ENCODE measurements around the gene NBPF12. TPM values are rescaled to one million over a fixed set of nuclear protein-coding genes. Genes with fewer than 3 reads are reported as not detected.
"Not testable (repeated sequence)": the region's sequence is repeated elsewhere in the genome, so short reads cannot be mapped to it uniquely, and the experiment has no call there.

Gene NBPF12, protein sequence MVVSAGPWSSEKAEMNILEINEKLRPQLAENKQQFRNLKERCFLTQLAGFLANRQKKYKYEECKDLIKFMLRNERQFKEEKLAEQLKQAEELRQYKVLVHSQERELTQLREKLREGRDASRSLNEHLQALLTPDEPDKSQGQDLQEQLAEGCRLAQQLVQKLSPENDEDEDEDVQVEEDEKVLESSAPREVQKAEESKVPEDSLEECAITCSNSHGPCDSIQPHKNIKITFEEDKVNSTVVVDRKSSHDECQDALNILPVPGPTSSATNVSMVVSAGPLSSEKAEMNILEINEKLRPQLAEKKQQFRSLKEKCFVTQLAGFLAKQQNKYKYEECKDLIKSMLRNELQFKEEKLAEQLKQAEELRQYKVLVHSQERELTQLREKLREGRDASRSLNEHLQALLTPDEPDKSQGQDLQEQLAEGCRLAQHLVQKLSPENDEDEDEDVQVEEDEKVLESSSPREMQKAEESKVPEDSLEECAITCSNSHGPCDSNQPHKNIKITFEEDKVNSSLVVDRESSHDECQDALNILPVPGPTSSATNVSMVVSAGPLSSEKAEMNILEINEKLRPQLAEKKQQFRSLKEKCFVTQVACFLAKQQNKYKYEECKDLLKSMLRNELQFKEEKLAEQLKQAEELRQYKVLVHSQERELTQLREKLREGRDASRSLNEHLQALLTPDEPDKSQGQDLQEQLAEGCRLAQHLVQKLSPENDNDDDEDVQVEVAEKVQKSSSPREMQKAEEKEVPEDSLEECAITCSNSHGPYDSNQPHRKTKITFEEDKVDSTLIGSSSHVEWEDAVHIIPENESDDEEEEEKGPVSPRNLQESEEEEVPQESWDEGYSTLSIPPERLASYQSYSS (N-terminal part only)
- 15.0 and 16.0 TPM in 2 replicates for total RNA-seq (2014; rRNA removed; shearing (Covaris generic); ENCODE audit: low replicate concordance)

DNA sequence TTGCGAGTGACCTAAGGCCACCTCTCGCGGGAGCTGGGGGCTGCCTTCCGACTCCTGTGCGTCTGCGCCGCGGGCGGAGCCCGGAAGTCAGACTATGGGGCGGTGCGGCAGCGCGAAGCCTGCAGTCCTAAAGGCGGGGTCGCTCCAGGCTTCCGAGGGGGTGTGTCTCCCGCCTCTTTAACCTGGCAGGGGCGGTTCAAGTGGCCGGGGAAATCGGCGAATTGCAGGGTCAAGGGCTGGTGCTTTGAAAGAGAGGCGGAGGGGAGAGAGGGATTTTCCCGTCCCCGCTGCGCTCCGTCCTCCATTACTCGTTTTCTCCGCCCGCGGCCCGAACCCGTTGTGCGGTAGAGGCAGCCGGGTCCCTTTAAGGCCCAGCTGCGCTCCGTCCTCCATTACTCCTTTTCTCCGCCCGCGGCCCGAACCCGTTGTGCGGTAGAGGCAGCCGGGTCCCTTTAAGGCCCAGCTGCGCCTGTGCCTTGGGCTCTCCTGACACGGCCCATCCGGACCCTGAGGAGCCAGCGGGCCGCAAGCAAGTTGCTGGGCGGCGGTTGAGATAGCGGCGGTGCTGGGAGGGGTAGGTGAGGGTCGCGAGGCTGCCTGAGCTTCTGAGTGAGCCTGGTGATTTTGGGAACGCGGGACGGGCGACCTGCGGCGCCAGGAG is at the start of gene NBPF12:
Gene NBPF12, plus strand, starts transcription at position 83 of the 661 bp plus-strand sequence. CDS start 21,820 bp downstream, outside the sequence.
- not testable (repeated sequence) for H3K27me3 ChIP-seq (ENCODE audit: low read length); H2AFZ ChIP-seq (ENCODE audit: low read length); H3K36me3 ChIP-seq (ENCODE audit: insufficient read depth, low read length); H4K20me1 ChIP-seq (ENCODE audit: insufficient read depth, low read depth, low read length); H3K9me3 ChIP-seq (ENCODE audit: low read length); H3K4me1 ChIP-seq (ENCODE audit: low read length); H3K9me2 ChIP-seq (replicated peaks; ENCODE audit: insufficient read depth, low read length)
- Histone ChIP-seq H3K4me3 (ENCODE audit: low read length) (peak within 1 kb of the TSS; percentile 85), H3K27ac (ENCODE audit: low read length) (peak within 1 kb of the TSS; percentile 69), H3K4me2 (ENCODE audit: low read depth, low read length, poor library complexity, severe bottlenecking) (peak within 1 kb of the TSS; percentile 73), H3K79me2 (ENCODE audit: low read length) (peaks cover 14% of the 10 kb centered on the region), H3K9ac (ENCODE audit: low read length) (peak within 1 kb of the TSS; percentile 84)
- DNase-seq: peak; percentile 95

- not testable (repeated sequence) for H3K9ac ChIP-seq (ENCODE audit: low read length); H3K4me1 ChIP-seq (ENCODE audit: low read length); H3K27ac ChIP-seq (ENCODE audit: low read length); H3K9me3 ChIP-seq (ENCODE audit: low read length); H3K9me2 ChIP-seq (replicated peaks; ENCODE audit: insufficient read depth, low read length); H4K20me1 ChIP-seq (ENCODE audit: insufficient read depth, low read depth, low read length); H3K4me3 ChIP-seq (ENCODE audit: low read length); H2AFZ ChIP-seq (ENCODE audit: low read length); DNase-seq; H3K4me2 ChIP-seq (ENCODE audit: low read depth, low read length, poor library complexity, severe bottlenecking); H3K27me3 ChIP-seq (ENCODE audit: low read length); H3K36me3 ChIP-seq (ENCODE audit: insufficient read depth, low read length); H3K79me2 ChIP-seq (ENCODE audit: low read length)
Observed at GRCh38 chr1:146891355-146891754, 46.8 kb upstream of the NBPF12 start.

- H3K9me3 ChIP-seq (ENCODE audit: low read length); H3K79me2 ChIP-seq (ENCODE audit: low read length); H3K4me3 ChIP-seq (ENCODE audit: low read length); H3K4me2 ChIP-seq (ENCODE audit: low read depth, low read length, poor library complexity, severe bottlenecking); H3K4me1 ChIP-seq (ENCODE audit: low read length); H3K36me3 ChIP-seq (ENCODE audit: insufficient read depth, low read length); DNase-seq; H3K27me3 ChIP-seq (ENCODE audit: low read length); H2AFZ ChIP-seq (ENCODE audit: low read length); H3K27ac ChIP-seq (ENCODE audit: low read length); H4K20me1 ChIP-seq (ENCODE audit: insufficient read depth, low read depth, low read length); H3K9me2 ChIP-seq (replicated peaks; ENCODE audit: insufficient read depth, low read length); H3K9ac ChIP-seq (ENCODE audit: low read length): not testable (repeated sequence)
Observed at GRCh38 chr1:146892331-146892730, 45.8 kb upstream of the NBPF12 start.

GRCh38 chr1:146907565-146908261 is 30.4 kb upstream of the NBPF12 start:
- H3K79me2 ChIP-seq (ENCODE audit: low read length); H3K9me3 ChIP-seq (ENCODE audit: low read length); H4K20me1 ChIP-seq (ENCODE audit: insufficient read depth, low read depth, low read length); H3K9ac ChIP-seq (ENCODE audit: low read length); H3K27ac ChIP-seq (ENCODE audit: low read length); H2AFZ ChIP-seq (ENCODE audit: low read length); H3K4me1 ChIP-seq (ENCODE audit: low read length); H3K4me2 ChIP-seq (ENCODE audit: low read depth, low read length, poor library complexity, severe bottlenecking); H3K36me3 ChIP-seq (ENCODE audit: insufficient read depth, low read length); DNase-seq; H3K4me3 ChIP-seq (ENCODE audit: low read length); H3K9me2 ChIP-seq (replicated peaks; ENCODE audit: insufficient read depth, low read length); H3K27me3 ChIP-seq (ENCODE audit: low read length): not testable (repeated sequence)

GRCh38 chr1:146912975-146913374 is 25.1 kb upstream of the NBPF12 start:
- not testable (repeated sequence) for H4K20me1 ChIP-seq (ENCODE audit: insufficient read depth, low read depth, low read length); H3K4me3 ChIP-seq (ENCODE audit: low read length); H3K4me2 ChIP-seq (ENCODE audit: low read depth, low read length, poor library complexity, severe bottlenecking); H3K9ac ChIP-seq (ENCODE audit: low read length); H3K9me2 ChIP-seq (replicated peaks; ENCODE audit: insufficient read depth, low read length); H3K36me3 ChIP-seq (ENCODE audit: insufficient read depth, low read length); H3K27ac ChIP-seq (ENCODE audit: low read length); H3K4me1 ChIP-seq (ENCODE audit: low read length); DNase-seq; H3K27me3 ChIP-seq (ENCODE audit: low read length); H2AFZ ChIP-seq (ENCODE audit: low read length); H3K9me3 ChIP-seq (ENCODE audit: low read length); H3K79me2 ChIP-seq (ENCODE audit: low read length)

DNA sequence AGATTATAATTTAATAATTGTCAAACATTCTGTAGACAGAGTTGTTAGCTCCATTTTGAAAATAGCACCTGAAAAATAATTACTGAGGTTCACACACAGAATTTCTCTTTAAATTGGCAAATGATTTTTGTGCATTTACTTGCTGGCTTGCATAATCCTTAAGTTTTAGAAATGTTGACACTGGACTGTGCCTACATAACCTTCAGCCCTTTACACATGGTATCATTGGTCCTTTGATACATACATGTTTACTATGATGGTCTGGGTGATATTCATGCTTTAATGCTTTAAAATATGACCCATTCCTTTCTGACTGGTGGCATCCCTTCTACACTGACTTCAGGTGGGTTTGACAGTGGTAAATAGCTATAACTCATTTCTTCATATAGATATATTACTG is 17.3 kb upstream of the NBPF12 start:
- H3K9ac ChIP-seq (ENCODE audit: low read length); H3K9me2 ChIP-seq (replicated peaks; ENCODE audit: insufficient read depth, low read length); H3K79me2 ChIP-seq (ENCODE audit: low read length); H3K4me3 ChIP-seq (ENCODE audit: low read length); H3K9me3 ChIP-seq (ENCODE audit: low read length); H3K4me1 ChIP-seq (ENCODE audit: low read length); DNase-seq; H3K36me3 ChIP-seq (ENCODE audit: insufficient read depth, low read length); H3K27ac ChIP-seq (ENCODE audit: low read length); H2AFZ ChIP-seq (ENCODE audit: low read length); H4K20me1 ChIP-seq (ENCODE audit: insufficient read depth, low read depth, low read length); H3K4me2 ChIP-seq (ENCODE audit: low read depth, low read length, poor library complexity, severe bottlenecking); H3K27me3 ChIP-seq (ENCODE audit: low read length): not testable (repeated sequence)

GRCh38 chr1:146922614-146923013 is 15.5 kb upstream of the NBPF12 start:
- not testable (repeated sequence) for H3K27ac ChIP-seq (ENCODE audit: low read length); DNase-seq; H3K9me2 ChIP-seq (replicated peaks; ENCODE audit: insufficient read depth, low read length)

GRCh38 chr1:146924106-146924505 is 14.0 kb upstream of the NBPF12 start:
- not testable (repeated sequence) for H3K9me2 ChIP-seq (replicated peaks; ENCODE audit: insufficient read depth, low read length); H3K27me3 ChIP-seq (ENCODE audit: low read length); H3K27ac ChIP-seq (ENCODE audit: low read length); H3K9ac ChIP-seq (ENCODE audit: low read length); H3K4me3 ChIP-seq (ENCODE audit: low read length); H3K4me1 ChIP-seq (ENCODE audit: low read length); H3K9me3 ChIP-seq (ENCODE audit: low read length); H3K36me3 ChIP-seq (ENCODE audit: insufficient read depth, low read length); H3K79me2 ChIP-seq (ENCODE audit: low read length); H3K4me2 ChIP-seq (ENCODE audit: low read depth, low read length, poor library complexity, severe bottlenecking); H4K20me1 ChIP-seq (ENCODE audit: insufficient read depth, low read depth, low read length); DNase-seq; H2AFZ ChIP-seq (ENCODE audit: low read length)

More at GRCh38 chr1:146922614-146923013, 15.5 kb upstream of the NBPF12 start:
- not testable (repeated sequence) for H3K27me3 ChIP-seq (ENCODE audit: low read length); H3K79me2 ChIP-seq (ENCODE audit: low read length); H3K36me3 ChIP-seq (ENCODE audit: insufficient read depth, low read length); H3K9ac ChIP-seq (ENCODE audit: low read length); H4K20me1 ChIP-seq (ENCODE audit: insufficient read depth, low read depth, low read length); H3K4me1 ChIP-seq (ENCODE audit: low read length); H2AFZ ChIP-seq (ENCODE audit: low read length); H3K4me3 ChIP-seq (ENCODE audit: low read length); H3K4me2 ChIP-seq (ENCODE audit: low read depth, low read length, poor library complexity, severe bottlenecking); H3K9me3 ChIP-seq (ENCODE audit: low read length)

Measured in Karpas-422 (cell line).